ENCODE data around the gene CKLF. TPM values are rescaled to one million over a fixed set of nuclear protein-coding genes. Genes with fewer than 3 reads are reported as not detected.

CKLF gene
- total RNA-seq, 1 experiment from 2014 or later, result 293 TPM

GRCh38 chr16:66523861-66524354, 28.5 kb upstream of the CKLF start:
- BruUV-seq (replicated peaks), result no TSS peak
- no peak for DNase-seq
- Mint-ChIP-seq H3K4me3 (ENCODE audit: low read depth, unreplicated experiment) (no peak overlapping the region), H3K4me1 (ENCODE audit: low read depth, unreplicated experiment) (peaks cover 33% of the 10 kb centered on the region), H3K27me3 (ENCODE audit: unreplicated experiment) (no peaks in the 10 kb centered on the region), H3K9me3 (ENCODE audit: low read depth, unreplicated experiment) (no peaks in the 10 kb centered on the region), H3K36me3 (ENCODE audit: insufficient read depth, unreplicated experiment) (peaks cover 48% of the 10 kb centered on the region), H3K27ac (ENCODE audit: unreplicated experiment) (no peak overlapping the region)
- TF ChIP-seq, protein P1, sequence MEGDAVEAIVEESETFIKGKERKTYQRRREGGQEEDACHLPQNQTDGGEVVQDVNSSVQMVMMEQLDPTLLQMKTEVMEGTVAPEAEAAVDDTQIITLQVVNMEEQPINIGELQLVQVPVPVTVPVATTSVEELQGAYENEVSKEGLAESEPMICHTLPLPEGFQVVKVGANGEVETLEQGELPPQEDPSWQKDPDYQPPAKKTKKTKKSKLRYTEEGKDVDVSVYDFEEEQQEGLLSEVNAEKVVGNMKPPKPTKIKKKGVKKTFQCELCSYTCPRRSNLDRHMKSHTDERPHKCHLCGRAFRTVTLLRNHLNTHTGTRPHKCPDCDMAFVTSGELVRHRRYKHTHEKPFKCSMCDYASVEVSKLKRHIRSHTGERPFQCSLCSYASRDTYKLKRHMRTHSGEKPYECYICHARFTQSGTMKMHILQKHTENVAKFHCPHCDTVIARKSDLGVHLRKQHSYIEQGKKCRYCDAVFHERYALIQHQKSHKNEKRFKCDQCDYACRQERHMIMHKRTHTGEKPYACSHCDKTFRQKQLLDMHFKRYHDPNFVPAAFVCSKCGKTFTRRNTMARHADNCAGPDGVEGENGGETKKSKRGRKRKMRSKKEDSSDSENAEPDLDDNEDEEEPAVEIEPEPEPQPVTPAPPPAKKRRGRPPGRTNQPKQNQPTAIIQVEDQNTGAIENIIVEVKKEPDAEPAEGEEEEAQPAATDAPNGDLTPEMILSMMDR (IDR thresholded peaks at IDR 0.05; ENCODE audit: unreplicated experiment), result no peak
- intact Hi-C loops (cut with micrococcal nuclease; ENCODE audit: unreplicated experiment), result no loop called here
- CTCF ChIA-PET, result interaction anchor here (3.4 to 3.9 kb wide), 2 partner anchors 15 to 28 kb away, joined by 20 to 21 read pairs; partner anchors contain the start of gene CKLF

DNA sequence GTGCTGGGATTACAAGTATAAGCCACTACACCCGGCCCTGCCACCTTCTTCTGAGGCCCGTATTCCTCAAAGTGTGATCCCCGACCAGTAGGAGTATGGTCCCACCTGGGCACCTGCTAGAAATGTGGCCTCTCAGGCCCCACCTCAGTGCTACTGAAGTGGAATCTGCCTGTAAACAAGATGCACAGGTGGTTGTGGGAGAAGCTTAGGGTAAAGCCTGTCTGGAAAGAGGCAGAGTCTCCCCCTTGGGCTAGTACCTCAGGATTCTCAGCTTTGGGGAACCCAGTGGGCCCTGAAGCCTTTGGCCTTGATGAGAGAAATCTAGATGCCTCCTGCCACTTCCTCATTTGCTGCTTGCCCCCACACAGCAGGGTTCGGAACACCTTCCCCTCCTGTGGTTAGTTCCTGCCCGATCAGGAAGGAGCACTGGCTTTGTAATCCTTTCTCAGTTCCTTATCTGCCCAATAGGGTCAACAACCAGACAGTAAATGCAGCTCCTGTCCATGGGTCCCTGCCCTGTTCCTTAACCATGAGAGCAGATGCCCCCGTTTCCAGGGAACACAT, 27.7 kb upstream of the CKLF start:
- intact Hi-C loops (cut with micrococcal nuclease; ENCODE audit: unreplicated experiment), result no loop called here
- TF ChIP-seq, protein P1 (IDR thresholded peaks at IDR 0.05; ENCODE audit: unreplicated experiment), result no peak
- no peak for DNase-seq
- Mint-ChIP-seq H3K4me3 (ENCODE audit: low read depth, unreplicated experiment) (no peak overlapping the region), H3K27me3 (ENCODE audit: unreplicated experiment) (no peaks in the 10 kb centered on the region), H3K36me3 (ENCODE audit: insufficient read depth, unreplicated experiment) (peaks cover 46% of the 10 kb centered on the region), H3K27ac (ENCODE audit: unreplicated experiment) (peak overlapping the region; percentile 23), H3K4me1 (ENCODE audit: low read depth, unreplicated experiment) (peaks cover 31% of the 10 kb centered on the region), H3K9me3 (ENCODE audit: low read depth, unreplicated experiment) (no peaks in the 10 kb centered on the region)
- BruUV-seq (replicated peaks), result no TSS peak
- CTCF ChIA-PET, result no interaction called here

- no peak overlapping the region for H3K27ac Mint-ChIP-seq (ENCODE audit: unreplicated experiment)
- no peaks in the 10 kb centered on the region for H3K27me3 Mint-ChIP-seq (ENCODE audit: unreplicated experiment)
- TF ChIP-seq, protein P1 (IDR thresholded peaks at IDR 0.05; ENCODE audit: unreplicated experiment), result no peak
- DNase-seq, result no peak
- no peak overlapping the region for H3K4me3 Mint-ChIP-seq (ENCODE audit: low read depth, unreplicated experiment)
- BruUV-seq (replicated peaks), result no TSS peak
- peaks cover 38% of the 10 kb centered on the region for H3K36me3 Mint-ChIP-seq (ENCODE audit: insufficient read depth, unreplicated experiment)
- intact Hi-C loops (cut with micrococcal nuclease; ENCODE audit: unreplicated experiment), result no loop called here
- peaks cover 22% of the 10 kb centered on the region for H3K4me1 Mint-ChIP-seq (ENCODE audit: low read depth, unreplicated experiment)
- CTCF ChIA-PET, result no interaction called here
- H3K9me3 Mint-ChIP-seq (ENCODE audit: low read depth, unreplicated experiment), result no peaks in the 10 kb centered on the region
These were observed 26.8 kb upstream of the CKLF start for GRCh38 chr16:66525396-66526180.

DNA sequence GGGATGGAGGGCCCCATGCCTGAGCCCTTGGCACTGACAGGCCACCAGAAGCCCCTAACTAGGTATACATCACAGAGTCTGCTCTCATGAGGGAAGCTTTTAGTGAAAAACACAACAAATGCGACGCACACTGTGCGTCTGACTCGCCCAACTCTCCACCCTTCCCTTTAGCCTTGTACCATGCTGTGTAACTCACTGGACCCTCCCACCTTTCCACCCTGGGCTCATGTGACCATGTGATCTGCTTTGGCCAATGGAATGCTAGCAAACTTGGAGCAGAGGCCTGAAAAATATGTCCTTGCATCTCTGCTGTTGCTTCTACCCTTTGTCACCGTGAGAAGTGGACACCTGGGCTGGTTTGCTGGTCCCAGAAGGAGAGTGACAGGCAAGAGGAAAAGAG, 24.1 kb upstream of the CKLF start:
- H3K36me3 Mint-ChIP-seq (ENCODE audit: insufficient read depth, unreplicated experiment), result peaks cover 30% of the 10 kb centered on the region
- DNase-seq, result no peak
- H3K4me3 Mint-ChIP-seq (ENCODE audit: low read depth, unreplicated experiment), result no peak overlapping the region
- no TSS peak for BruUV-seq (replicated peaks)
- no peaks in the 10 kb centered on the region for H3K4me1 Mint-ChIP-seq (ENCODE audit: low read depth, unreplicated experiment)
- H3K27ac Mint-ChIP-seq (ENCODE audit: unreplicated experiment), result no peak overlapping the region
- CTCF ChIA-PET, result no interaction called here
- H3K9me3 Mint-ChIP-seq (ENCODE audit: low read depth, unreplicated experiment), result no peaks in the 10 kb centered on the region
- no peaks in the 10 kb centered on the region for H3K27me3 Mint-ChIP-seq (ENCODE audit: unreplicated experiment)
- TF ChIP-seq, protein P1 (IDR thresholded peaks at IDR 0.05; ENCODE audit: unreplicated experiment), result no peak
- intact Hi-C loops (cut with micrococcal nuclease; ENCODE audit: unreplicated experiment), result no loop called here

All from Calu3 (cell line).